ENCODE results near the gene LRP1B. TPM values are rescaled to one million over a fixed set of nuclear protein-coding genes. Genes with fewer than 3 reads are reported as not detected.
A peak's percentile ranks its signal among the peaks of the same experiment; 100 is the strongest.

Gene LRP1B
- total and polyA plus RNA-seq, 2 donors from 2014 or later: 0.69 to 1.2 TPM

GRCh38 chr2:141364821-141365220, 766.0 kb downstream of the LRP1B start:
- DNase-seq (no peak), FAIRE-seq (no peak)
- TF ChIP-seq CTCF (IDR thresholded peaks at IDR 0.05; ENCODE audit: borderline replicate concordance, extremely low read depth, insufficient read depth): no peak
- Histone ChIP-seq H3K4me1 (ENCODE audit: control insufficient read depth in 2 of 3, insufficient read depth in 2 of 3, low read depth in 1 of 3, low read length in 3 of 3) (no peaks in the 10 kb centered on the region), H3K9me3 (ENCODE audit: control insufficient read depth in 2 of 3, insufficient read depth in 1 of 3, low read length in 3 of 3) (no peaks in the 10 kb centered on the region), H3K27me3 (ENCODE audit: control insufficient read depth, insufficient read depth, low read length) (no peaks in the 10 kb centered on the region), H3K36me3 (ENCODE audit: control insufficient read depth in 2 of 3, insufficient read depth in 3 of 3, low read length in 3 of 3) (no peaks in the 10 kb centered on the region), H3K9ac (ENCODE audit: low read length in 3 of 3) (no peak overlapping the region), H3K4me3 (ENCODE audit: low read length in 3 of 3) (no peak overlapping the region), H3K27ac (ENCODE audit: low read depth in 2 of 2, low read length in 2 of 2) (no peak overlapping the region)
- intact Hi-C loops (cut with DNase I): no loop called here

DNA sequence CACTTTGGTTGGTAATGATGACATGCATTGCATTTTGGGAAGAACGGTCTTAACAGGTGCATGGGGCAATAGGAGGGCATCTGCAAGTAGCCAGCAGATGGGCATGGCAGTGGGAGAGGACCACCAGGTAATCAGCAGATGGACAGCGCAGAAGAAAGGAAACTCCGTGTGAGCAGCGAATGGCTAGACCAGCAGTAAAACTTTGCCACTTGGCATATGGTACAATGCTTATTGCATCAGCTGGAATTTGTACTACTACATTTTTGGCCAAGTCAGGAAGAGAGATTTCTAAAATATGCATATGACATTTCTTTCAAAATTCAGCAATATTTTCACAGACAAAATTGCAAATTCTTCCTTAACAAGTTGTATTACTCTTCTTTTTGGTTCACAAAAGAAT, 768.5 kb downstream of the LRP1B start:
- H3K27me3 ChIP-seq (ENCODE audit: control insufficient read depth, insufficient read depth, low read length): no peaks in the 10 kb centered on the region
- FAIRE-seq (no peak), DNase-seq (no peak)
- TF ChIP-seq CTCF (IDR thresholded peaks at IDR 0.05; ENCODE audit: borderline replicate concordance, extremely low read depth, insufficient read depth): no peak
- intact Hi-C loops (cut with DNase I): no loop called here
- no peak overlapping the region for H3K27ac ChIP-seq (ENCODE audit: low read depth in 2 of 2, low read length in 2 of 2)
- no peak overlapping the region for H3K9ac ChIP-seq (ENCODE audit: low read length in 3 of 3)
- no peaks in the 10 kb centered on the region for H3K9me3 ChIP-seq (ENCODE audit: control insufficient read depth in 2 of 3, insufficient read depth in 1 of 3, low read length in 3 of 3)
- no peaks in the 10 kb centered on the region for H3K36me3 ChIP-seq (ENCODE audit: control insufficient read depth in 2 of 3, insufficient read depth in 3 of 3, low read length in 3 of 3)
- H3K4me1 ChIP-seq (ENCODE audit: control insufficient read depth in 2 of 3, insufficient read depth in 2 of 3, low read depth in 1 of 3, low read length in 3 of 3): no peaks in the 10 kb centered on the region
- H3K4me3 ChIP-seq (ENCODE audit: low read length in 3 of 3): no peak overlapping the region

- Histone ChIP-seq H3K4me1 (ENCODE audit: control insufficient read depth in 2 of 3, insufficient read depth in 2 of 3, low read depth in 1 of 3, low read length in 3 of 3) (no peaks in the 10 kb centered on the region), H3K9me3 (ENCODE audit: control insufficient read depth in 2 of 3, insufficient read depth in 1 of 3, low read length in 3 of 3) (no peaks in the 10 kb centered on the region), H3K36me3 (ENCODE audit: control insufficient read depth in 2 of 3, insufficient read depth in 3 of 3, low read length in 3 of 3) (no peaks in the 10 kb centered on the region), H3K9ac (ENCODE audit: low read length in 3 of 3) (no peak overlapping the region), H3K4me3 (ENCODE audit: low read length in 3 of 3) (no peak overlapping the region), H3K27me3 (ENCODE audit: control insufficient read depth, insufficient read depth, low read length) (no peaks in the 10 kb centered on the region), H3K27ac (ENCODE audit: low read depth in 2 of 2, low read length in 2 of 2) (no peak overlapping the region)
- no peak for FAIRE-seq
- intact Hi-C loops (cut with DNase I): no loop called here
- TF ChIP-seq CTCF (IDR thresholded peaks at IDR 0.05; ENCODE audit: borderline replicate concordance, extremely low read depth, insufficient read depth): no peak
- no peak for DNase-seq
These were observed 782.3 kb downstream of the LRP1B start for GRCh38 chr2:141348481-141348880.

DNA sequence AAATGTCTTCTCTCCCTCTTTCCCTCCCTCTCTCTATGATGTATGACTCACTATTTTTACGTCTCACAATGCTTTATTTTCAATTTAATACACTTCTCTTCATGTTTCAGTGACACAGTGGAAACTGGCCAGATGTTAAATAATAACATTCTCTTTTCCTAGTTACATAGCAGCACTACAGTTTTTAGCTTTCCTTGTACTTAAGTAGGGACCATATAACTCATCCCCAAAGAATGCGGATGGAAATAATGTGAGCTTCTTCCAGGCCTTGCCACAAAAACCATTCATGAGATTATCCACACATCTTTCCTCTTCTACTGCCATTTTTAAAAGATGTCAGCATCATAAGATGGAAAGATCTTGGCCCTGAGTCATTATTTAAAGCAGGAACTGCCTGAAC, 789.4 kb downstream of the LRP1B start:
- no peaks in the 10 kb centered on the region for H3K4me1 ChIP-seq (ENCODE audit: control insufficient read depth in 2 of 3, insufficient read depth in 2 of 3, low read depth in 1 of 3, low read length in 3 of 3)
- intact Hi-C loops (cut with DNase I): no loop called here
- peak in 1 of 5 donors; percentile 1 for DNase-seq
- no peak for TF ChIP-seq CTCF (IDR thresholded peaks at IDR 0.05; ENCODE audit: borderline replicate concordance, extremely low read depth, insufficient read depth)
- no peak overlapping the region for H3K9ac ChIP-seq (ENCODE audit: low read length in 3 of 3)
- no peak overlapping the region for H3K27ac ChIP-seq (ENCODE audit: low read depth in 2 of 2, low read length in 2 of 2)
- no peaks in the 10 kb centered on the region for H3K27me3 ChIP-seq (ENCODE audit: control insufficient read depth, insufficient read depth, low read length)
- FAIRE-seq: no peak
- H3K9me3 ChIP-seq (ENCODE audit: control insufficient read depth in 2 of 3, insufficient read depth in 1 of 3, low read length in 3 of 3): no peaks in the 10 kb centered on the region
- H3K36me3 ChIP-seq (ENCODE audit: control insufficient read depth in 2 of 3, insufficient read depth in 3 of 3, low read length in 3 of 3): no peaks in the 10 kb centered on the region
- H3K4me3 ChIP-seq (ENCODE audit: low read length in 3 of 3): no peak overlapping the region
